ENCODE data around the gene FGD4.

The FGD4 gene

DNA sequence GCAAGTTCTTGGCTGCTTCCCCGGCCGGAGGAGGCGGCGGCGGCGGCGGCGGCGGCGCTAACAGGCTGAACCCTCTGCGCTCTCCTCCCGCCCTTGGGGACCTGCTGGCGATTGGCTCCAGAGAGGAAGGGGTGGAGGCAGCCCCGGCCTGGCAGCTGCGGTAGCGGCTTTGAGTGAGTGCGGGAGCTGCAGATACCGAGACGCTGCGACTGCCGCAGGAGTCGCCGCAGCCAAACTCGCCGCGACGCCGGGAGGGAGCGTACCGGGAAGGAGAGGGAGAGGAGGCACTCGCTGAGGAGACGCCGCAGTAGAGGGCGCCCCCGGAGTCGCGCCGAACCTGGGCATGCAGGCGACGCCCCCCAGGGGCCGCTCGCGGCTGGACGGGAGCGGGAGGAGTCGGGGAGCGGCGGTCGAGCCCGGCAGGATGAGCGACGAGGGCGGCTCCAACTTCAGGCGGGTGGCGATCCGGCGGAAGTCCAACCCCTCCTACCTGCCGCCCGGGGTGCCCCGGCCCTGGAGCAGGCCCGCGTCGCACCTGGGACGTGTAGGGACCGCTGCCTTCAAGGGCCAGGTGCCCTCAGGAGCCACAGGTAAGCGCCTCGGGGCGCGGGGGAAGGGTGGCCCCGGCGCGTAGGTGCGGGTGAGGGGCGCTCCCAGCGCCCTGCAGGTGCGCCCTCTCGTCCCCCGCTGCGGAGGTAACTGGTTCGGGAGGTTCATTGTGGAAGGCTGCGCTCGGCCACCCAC, at the start of gene FGD4:
FGD4 (plus strand) TSS at position 189 of the 744 bp plus-strand sequence.
- DNase-seq, result peak; percentile 94

DNA sequence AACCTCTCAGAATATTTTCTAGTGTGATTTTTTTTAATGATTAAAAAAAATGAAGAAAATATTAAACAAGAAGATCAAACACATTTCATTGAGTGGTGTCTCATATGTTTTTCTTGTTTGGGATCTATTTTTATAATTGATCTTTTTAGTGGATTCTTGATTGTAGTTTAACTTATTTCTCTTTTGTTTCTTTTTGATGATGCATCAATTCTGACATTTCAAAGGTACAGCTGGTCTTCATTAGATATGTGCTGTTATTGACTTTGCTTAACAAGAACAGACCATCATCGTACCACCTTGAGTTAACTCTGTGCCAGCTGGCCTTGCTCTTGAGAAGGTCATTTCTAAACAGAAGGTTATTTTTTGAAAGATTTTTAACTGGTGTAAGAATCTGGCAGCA, 45.8 kb upstream of the FGD4 start:
- no peak for DNase-seq

DNA sequence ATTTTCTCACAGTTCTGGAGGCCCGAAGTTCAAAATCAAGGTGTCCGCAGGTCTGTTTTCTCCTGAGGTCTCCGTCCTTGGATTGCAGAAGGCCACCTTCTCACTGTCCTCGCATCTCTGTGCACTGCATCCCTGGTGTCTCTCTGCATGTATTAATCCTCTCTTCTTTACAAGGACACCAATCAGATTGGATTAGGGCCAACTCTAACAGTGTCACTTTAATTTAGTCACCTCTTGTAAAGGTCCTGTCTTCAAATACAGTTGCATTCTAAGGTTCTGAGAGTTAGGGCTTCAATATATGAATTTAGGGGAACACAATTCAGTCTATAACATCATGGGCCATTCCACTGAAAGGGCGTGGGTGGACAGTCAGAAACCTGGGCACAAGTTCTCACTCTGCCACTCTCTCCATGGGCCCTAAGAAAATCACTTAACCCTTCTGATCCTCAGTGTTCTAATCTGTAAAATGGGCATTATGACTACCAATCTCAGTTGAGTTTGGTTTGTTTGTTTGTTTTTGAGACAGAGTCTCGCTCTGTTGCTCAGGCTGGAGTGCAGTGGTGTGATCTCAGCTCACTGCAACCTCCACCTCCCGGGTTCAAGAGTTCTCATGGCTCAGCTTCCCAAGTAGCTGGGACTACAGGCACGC, 41.6 kb upstream of the FGD4 start:
- no peak for DNase-seq

DNA sequence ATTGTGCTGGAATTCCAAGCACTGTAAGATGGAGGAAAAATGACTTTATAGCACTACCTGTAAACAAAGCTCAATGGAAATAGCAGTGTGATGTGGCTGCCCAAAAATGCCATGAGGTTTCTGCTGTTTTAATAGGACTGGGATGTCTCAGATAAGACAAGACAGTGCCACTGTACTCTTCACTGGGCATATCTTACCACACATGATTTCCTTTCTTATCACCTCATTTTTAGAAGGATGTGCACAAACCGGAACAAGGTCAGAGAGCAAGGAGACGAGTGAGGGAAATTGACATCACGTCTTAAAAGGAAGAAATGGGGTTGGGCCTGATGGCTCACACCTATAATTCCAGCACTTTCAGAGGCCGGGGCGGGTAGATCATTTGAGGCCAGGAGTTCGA, 38.4 kb upstream of the FGD4 start:
- no peak for DNase-seq

DNA sequence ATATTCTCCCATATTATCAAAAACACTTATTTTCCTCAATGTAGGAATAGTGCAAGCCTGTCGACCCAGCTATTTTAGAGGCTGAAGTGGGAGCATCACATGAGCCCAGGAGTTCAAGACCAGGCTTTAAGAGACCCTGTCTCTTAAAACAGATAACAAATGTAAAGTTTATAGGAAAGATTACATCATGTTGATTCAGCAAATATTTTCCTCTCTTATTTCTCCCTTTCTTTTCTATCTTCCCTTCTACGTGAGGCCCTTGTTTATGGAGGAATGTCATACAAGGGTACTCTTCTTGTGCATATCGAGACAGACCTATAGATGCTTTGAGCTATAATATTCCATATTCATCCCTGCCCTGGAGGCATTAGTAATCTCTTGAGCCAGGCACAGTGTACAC, 36.5 kb upstream of the FGD4 start:
- DNase-seq, result no peak

DNA sequence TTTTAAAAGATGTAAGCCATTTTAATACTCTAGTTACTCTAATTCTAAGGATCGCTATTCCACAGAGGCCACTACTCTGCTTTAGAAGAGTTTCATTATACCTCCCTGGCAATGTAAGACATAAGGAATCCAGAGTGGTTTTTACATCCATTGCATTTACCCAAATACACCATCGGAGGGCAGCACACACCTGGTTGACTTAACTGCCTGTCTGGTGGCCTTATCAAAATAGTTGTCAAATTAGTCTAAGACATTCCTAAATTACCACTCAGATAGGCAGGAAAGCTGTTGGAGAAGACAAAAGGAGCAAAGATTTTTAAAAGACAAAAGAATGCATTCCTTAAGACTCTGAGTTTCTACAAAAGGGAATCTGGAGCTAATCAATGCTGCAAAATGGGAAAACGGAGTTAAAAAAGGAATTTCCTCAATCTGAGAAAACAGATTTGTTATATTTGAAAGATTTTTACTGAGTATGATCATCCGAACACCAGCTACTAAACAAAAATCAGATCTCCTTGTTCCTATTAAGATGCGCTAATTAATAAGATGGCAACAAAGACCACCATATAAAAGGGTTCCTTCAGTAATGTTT, 33.8 kb upstream of the FGD4 start:
- DNase-seq, result peak; percentile 66

DNA sequence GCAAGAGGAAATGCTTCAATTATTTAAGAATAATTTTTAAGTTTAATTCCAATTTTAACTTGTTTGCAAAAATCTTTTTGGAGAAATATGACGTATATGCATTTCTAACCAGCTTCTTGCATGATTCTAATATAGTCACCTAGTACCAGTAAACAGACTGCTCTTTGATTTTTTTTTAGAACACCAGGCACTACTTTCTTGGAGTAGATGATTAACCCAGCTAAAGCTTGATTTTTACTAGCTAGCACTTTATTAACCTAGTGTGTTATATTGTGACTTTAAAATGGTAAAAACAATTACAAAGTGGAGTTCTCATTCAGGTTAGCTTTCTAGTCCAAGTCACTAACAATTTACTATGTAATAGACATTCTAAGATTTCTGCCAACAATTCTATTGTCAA, 32.6 kb upstream of the FGD4 start:
- no peak for DNase-seq

DNA sequence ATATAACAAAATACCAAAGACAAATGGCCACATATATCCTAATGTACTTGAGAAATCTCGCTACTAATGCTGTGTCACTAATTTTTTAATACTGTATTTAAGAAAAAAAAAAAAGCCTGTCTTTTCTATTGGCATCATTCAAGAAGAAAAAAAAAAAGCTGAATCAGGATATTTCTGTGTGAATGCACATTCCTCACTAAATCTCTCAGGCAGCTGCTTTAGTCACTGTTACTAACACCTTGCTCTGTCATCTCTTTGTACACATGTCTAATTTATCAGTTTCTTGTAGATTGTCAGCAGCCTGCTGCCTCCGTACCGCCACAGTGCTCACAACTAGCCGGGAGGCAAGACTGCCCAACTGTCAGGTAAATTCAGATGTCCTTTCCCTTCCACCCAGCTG, 32.0 kb upstream of the FGD4 start:
- peak; percentile 42 for DNase-seq

DNA sequence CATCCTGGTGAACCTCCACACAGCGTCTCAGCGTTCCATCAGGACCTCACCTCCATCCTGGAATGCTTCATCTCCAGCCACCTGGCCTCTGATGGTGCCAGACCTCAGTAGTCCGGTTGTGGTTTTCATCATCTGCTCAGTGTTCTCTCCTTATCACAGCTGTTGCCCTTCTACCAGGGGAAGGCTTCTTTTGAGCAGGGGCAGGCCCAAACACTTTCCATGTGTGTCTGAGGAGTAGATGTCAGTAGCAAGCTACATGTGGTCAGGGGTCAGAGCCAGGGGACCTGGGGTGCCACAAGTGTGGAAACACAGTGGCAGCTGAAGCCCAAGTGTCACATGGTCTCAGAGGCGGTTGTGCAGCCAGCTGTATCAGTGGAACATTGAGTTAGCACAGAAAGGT, 30.2 kb upstream of the FGD4 start:
- no peak for DNase-seq

DNA sequence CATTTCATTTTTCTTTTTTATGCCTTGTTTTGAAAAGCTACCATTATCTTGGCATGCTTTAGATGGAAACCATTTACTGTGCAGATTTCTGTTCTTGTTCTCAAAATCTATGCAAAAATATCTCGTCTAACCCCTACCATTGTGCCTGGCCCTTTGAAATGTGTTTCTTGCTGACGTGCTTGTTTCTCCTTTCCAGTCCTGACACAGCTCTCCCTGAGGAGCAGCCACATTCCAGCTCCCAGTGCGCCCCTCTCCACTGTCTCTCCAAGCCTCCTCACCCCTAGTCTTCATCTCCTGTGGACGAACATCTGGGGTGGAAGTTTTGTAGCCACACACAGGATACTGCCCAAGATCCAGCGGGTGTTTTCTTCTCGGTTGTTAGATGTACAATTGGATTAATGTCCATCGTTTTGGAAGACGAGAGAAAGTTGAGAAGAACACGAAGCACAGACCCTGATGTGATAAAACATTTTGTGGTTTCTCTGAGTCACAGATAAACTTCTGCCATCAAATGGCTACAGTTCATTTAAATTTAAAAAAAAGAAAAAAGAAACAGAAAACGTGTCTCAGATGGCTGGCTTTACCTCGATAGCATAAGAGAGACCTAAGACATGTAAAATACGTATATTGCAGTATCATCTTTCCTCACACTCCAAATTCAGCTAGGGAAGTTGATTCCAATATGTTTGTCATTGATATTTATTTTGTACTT, 21.9 kb upstream of the FGD4 start:
- no peak for DNase-seq

DNA sequence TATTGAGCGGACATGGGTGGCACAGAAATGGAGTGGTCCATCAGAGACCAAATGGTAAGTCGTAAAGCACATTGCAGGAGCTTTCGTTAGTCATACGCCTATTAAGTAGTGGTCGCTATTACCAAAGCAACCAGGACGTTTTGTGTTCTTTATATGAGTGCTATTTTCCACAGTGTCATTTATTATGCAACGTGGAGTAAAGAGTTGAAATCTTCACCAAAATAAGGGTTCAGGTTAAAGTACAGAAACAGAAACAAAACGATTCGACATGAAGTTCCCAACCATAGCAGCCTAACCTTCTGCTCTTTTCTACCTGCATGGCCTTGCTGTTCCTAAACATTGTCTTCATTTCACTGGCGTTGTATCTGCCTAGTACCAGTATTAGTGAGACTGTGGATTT, 20.1 kb upstream of the FGD4 start:
- no peak for DNase-seq

DNA sequence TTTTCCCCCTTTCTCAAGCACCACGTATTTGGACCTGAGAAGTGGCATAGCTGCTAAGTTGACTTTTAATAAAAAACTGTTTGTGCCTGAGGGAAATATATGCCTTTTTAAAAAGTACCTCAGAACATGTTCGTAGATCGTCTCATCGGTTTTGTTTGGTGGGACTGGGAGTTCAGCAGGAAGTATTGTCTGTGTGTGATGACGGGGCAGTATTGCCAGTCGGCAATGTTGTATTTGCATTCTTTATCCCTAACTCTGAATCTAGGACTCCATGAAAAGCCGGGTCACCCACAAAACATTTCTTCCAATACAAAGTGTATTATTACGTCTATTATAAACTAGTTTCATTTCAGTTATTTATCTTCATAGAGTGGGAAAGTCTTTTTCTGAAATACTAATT, 19.7 kb upstream of the FGD4 start:
- DNase-seq, result no peak

DNA sequence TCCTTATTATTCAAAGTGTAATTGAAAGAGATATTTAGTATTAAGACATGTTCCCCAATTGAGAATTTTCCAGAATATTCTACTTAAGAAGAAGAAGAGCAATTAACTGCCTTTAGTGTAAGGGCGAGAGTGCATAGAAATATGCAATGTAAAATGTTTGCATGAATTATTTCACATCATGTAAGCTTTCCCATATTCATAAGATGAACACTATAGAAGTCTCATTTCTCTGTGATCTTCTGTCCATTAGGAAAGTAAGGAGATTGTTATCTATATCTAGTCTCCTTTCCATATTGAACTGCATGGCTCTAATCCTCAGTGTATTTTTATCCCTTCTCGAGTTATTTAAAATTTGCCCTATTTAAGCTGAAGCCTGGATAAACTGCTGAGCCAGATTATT, 17.1 kb upstream of the FGD4 start:
- no peak for DNase-seq

DNA sequence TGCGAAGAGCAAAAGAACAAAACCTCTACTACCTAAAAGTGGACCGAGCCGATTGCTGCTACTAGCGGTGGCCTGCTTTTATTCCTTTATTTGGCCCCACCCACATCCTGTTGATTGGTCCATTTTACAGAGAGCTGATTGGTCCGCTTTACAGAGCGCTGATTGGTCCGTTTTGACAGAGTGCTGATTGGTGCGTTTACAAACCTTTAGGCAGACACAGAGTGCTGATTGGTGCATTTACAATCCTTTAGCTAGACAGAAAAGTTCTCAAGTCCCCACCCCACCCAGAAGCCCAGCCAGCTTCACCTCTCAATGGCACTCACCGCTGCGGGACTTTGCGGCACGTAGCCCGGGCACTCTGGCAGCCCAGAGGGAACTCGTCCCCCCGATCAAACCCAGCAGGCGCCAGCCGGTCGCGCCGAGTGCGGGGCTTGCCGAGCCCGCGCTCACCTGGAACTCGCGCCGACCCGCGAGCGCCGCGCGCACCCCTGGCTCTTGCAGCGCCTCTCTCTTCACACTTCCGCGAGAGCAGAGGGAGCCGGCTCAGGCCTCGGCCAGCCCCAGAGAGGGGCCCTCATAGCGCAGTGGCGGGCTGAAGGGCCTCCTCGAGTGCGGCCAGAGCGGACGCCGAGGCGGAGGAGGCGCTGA, 8.7 kb upstream of the FGD4 start:
- peak; percentile 77 for DNase-seq

DNA sequence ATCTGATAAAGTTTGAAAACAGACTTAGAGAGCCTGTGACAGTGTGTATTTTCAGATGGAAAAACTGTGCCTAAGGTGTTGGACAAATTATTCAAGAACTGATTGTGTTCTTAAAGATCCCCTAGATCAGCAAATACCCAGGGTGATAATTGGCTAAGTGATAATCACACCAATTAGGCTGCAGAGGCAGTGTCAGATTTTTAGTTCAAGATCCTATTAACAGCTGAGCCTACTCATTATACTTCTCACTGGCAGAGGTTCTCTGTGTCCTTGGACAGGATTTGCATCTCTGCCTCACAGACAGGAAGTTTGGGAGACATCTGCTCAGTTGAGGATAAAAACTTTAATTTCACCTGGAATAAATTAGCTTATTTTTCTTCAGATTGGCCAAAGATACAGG, 4.3 kb upstream of the FGD4 start:
- no peak for DNase-seq

DNA sequence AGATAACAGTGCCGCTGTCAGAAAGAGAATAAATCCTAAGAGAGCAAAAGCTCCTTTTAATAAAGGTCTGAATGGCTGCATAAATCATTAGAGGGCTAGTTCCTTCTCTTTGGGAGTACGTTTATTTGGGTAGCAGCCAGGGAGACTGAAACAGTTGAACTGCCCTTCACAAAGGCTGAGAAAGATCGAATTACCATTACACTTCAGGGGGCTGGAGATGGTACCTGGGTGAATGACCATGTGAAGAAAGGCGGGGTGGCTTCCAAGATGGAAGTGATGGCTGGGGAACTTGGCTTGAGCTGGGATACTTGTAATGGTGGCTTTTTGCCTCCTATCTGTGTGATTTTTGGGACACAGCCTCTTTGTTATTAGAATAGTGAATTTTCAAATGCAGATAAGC, 1.7 kb upstream of the FGD4 start:
- DNase-seq, result no peak

DNA sequence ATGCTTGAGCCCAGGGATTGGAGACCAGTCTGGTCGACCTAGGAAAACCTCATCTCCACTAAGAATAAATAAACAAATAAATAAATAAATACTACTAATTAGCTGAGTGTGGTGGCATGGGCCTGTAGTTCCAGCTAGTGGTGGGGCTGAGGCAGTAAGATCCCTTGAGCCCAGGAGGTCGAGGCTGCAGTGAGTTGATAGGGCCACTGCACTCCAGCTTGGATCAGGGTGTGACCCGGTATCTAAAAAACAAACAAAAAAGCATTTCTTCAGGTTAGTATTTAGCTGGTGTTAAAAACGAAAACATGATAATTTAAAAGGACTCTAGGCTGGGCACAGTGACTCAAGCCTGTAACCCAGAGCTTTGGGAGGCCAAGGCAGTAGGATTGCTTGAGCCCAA, 1.2 kb upstream of the FGD4 start:
- DNase-seq, result no peak

DNA sequence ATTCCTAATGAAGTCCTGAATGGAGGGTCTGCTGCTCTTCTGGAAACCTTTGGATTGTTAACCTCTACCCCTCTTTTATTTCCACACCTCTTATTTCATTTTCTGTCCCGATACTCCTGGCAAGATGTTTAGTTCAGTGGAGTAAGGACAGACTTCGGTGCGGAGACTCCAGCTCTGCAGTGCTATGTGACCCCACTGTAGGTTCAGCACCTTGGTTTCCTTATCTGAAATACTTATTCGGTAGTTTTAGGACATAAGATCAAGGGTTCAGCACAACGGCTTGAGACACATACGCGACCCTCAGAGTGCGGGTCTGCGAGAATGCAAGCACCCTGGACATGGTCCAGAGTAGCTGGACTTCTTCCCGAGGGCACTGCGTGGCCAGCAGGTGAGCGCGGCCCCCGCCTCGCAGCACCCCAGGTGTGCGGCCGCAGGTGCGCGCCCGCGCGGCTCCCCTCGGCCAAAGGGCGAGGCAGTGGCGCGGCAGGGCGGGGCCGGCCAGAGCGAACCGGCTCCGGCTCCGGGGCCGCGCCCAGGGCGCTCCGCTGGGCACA, 465 bp upstream of the FGD4 start:
- no peak for DNase-seq

DNA sequence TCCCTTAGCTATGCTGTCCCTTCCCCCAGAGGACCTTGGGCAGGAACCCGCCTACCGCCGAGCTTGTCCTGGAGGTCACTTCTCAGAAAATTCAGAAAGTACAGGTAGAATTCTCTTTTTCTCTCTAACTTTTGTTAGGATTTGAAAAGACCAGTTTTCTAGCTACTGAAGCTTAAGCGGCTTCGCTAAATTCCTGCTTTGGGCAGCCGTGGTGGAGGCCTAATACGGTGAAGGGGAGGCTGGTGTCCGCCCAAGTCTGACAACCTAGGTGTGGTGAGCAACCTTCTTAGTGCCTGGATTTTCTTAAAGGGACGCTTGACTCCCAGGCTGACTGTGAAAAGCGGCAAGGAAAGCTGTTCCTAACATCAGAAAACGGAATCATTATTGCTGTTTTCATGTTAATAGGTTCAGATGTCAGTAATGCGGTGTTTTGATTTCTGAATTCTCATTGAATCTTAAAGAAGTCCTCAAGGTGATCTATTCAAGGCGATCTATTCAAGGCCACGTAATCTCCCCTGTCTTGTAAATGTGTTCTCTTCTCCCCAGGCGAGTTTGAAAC, 835 bp downstream of the FGD4 start:
- no peak for DNase-seq

DNA sequence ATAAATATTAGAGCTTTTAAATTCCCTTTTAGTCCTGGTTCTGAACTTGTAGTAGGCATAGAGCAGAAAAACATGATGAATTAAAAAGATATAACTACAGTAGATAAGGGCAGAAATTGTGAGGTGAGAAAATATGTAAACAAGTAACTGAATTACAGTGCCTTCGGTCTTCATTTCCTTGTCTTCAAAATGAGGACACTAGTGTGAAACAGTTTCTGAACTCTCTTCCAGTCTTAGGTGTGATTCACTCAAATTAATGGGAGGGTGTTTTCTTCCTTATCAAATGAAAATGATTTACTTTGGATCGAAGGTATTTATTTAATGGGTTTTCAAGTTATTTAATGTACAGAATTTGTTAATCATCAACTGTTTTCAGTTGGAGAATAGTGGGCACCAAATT, 1.5 kb downstream of the FGD4 start:
- no peak for DNase-seq

DNA sequence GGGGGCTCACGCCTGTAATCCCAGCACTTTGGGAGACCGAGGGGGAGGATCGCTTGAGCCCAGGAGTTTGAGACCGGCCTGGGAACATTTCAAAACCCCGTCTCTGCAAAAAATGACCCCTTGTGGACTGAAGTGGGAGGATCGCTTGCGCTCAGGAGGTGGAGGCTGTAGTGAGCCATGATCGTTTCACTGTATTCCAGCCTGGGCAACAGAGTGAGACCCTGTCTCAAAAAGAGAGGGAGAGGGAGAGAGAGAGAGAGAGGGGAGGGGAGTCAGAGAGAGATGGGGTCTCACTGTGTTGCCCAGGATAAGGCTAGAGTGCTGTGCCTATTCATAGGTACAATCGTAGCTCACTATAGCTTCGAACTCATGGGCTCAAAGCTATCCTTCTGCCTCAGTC, 2.8 kb downstream of the FGD4 start:
- no peak for DNase-seq

DNA sequence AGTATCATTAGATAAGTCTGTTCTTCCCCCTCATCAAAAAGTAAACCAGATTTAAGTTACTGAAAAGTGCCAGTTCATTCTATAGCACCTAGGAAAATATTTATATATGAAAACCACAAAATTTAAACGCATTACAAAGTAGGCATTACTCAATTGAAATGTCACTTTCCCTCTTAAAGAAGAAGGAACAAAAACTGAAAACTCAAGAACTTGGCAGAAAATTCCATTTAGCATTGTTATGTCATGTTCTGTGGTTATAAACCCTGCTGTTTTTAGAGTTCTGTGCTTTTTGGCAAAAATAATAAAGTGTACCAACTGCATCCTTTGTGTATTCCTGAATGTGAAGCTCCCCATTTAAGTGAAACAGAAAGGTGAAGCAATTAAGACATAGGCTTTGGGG, 3.6 kb downstream of the FGD4 start:
- no peak for DNase-seq

DNA sequence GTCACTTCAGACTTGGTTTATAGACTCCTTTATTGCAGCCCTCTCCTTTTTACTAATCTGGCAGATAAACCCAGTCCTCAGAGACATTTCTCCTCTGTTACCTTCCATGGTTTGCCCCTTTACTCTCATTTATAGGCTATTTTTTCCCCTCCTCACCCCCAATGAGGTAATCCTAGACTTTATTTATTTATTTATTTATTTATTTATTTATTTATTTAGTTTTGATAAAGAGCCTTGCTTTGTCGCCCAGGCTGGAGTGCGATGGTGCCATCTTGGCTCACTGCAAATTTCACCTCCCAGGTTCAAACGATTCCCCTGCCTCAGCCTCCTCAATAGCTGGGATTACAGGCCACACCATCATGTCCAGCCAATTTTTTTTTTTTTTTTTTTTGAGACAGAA, 8.4 kb downstream of the FGD4 start:
- DNase-seq, result no peak

Data from NCI-H774 (cell line).